Ovary (tissue), 3 donors: Measurements from ENCODE around the gene LDLRAD2.

Experiments
- EP300 ChIP-seq: sonication (generic); formaldehyde crosslinking; IDR thresholded peaks from one replicate; pipeline ENCODE4 v1.6.1; 2017; ENCODE audit warnings: antibody characterized with exemption
- POLR2A ChIP-seq: fragments of 450-650 bp; IDR thresholded peaks from one replicate; pipeline ENCODE4 v1.6.1; 2017; ENCODE audit warnings: antibody characterized with exemption, mild to moderate bottlenecking, moderate library complexity
- TF ChIP-seq, protein P1 (sequence below), 3 donors: fragments of 450-650 bp in 2 of 3; fragments of 200-600 bp in 1 of 3; IDR thresholded peaks; one replicate each; pipeline versions ENCODE4 v1.5.1 to v1.8.0; 2016 to 2022; ENCODE audit warnings: antibody characterized with exemption in 3 of 3, mild to moderate bottlenecking in 1 of 3
- donor health status: DM: no; HTN: no; CAD: no.

DNA sequence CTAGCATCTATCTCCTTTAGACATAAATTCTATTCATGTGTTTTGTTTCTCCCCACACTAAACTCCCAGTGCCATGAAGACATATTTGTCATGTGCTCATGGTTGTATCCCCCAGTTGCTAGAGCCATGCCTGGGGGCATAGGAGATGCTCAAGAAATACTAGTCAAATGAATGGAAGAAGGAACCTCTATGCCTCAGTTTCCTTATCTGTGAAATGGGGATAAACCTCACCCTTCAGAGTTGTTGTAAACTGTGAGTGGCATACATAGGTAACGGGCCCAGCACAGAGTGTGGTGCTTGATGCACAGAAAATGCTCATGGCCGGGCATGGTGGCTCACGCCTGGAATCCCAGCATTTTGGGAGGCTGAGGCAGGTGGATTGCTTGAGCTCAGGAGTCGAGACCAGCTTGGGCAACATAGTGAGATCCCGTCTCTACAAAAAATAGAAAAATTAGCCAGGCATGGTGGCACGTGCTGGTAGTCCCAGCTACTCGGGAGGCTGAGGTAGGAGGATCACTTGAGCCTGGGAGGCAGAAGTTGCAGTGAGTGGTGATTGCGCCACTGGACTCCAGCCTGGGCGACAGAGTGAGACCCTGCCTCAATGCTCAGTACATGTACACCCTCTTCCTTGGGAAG lies 8.7 kb downstream of the LDLRAD2 start:
- TF ChIP-seq POLR2A (no peak), EP300 (no peak)
- TF ChIP-seq, protein P1, sequence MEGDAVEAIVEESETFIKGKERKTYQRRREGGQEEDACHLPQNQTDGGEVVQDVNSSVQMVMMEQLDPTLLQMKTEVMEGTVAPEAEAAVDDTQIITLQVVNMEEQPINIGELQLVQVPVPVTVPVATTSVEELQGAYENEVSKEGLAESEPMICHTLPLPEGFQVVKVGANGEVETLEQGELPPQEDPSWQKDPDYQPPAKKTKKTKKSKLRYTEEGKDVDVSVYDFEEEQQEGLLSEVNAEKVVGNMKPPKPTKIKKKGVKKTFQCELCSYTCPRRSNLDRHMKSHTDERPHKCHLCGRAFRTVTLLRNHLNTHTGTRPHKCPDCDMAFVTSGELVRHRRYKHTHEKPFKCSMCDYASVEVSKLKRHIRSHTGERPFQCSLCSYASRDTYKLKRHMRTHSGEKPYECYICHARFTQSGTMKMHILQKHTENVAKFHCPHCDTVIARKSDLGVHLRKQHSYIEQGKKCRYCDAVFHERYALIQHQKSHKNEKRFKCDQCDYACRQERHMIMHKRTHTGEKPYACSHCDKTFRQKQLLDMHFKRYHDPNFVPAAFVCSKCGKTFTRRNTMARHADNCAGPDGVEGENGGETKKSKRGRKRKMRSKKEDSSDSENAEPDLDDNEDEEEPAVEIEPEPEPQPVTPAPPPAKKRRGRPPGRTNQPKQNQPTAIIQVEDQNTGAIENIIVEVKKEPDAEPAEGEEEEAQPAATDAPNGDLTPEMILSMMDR (IDR thresholded peaks at IDR 0.05): no peak
